A549 treated with CORT108297 at 1 μM for 4 hours (cell line): ENCODE results near the gene ZFPL1. TPM values are rescaled to one million over a fixed set of nuclear protein-coding genes. Genes with fewer than 3 reads are reported as not detected.

Experiments used
- total RNA-seq: library from RNA; stranded (reverse); fragments of 200-300 nt; extraction: Qiagen RNA extraction; gene quantifications from 5 replicates; pipeline ENCODE4 v1.2.3, GENCODE V29; 2022

ZFPL1 gene
- 32.3 to 35.1 TPM (median 33.5 TPM) in 5 replicates for total RNA-seq

DNA sequence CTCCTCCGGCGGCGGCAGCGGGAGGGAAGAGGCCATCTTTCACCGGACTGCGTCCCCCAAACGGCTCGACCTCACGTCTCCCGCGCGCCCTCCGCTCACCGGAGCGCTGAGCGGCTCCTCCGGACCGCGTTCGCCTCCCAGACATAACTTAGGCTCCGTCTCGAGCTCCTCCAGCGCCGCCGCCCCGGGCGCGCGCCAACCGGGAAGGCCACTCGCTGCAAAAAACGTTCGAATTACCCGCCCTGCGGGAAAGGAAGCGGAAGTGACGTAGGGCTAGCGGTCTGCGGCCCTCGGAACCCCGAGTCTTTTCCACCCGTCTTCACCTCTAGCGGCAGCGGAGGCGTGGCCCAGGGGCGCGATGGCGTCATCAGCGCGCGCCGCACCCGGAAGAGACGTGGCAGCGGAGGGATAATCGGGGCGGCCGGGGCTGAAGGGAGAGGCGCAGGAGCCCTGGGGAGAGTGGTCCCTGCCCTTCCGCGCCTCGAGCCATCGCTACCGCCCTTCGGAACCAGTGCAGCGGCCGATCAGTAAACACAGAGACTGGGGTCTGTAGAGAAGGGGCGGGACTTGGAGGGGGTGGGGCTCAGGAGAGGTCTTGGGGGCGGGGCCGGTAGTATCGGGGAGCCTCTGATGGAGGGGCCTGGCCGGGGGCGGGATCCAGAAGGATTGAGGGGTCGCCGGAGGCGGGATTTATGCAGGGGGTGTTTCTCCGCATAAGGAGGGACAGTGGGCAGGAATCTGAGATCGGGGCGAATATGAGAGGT lies at the start of gene ZFPL1, which contains the start of gene CDCA5:
Gene ZFPL1, plus strand, starts transcription at position 389 of the 764 bp plus-strand sequence. CDS start 477 bp downstream, outside the sequence.
Gene CDCA5, minus strand, starts transcription at position 207 of the 764 bp plus-strand sequence. Its CDS starts 62 bp downstream, at position 145.

DNA sequence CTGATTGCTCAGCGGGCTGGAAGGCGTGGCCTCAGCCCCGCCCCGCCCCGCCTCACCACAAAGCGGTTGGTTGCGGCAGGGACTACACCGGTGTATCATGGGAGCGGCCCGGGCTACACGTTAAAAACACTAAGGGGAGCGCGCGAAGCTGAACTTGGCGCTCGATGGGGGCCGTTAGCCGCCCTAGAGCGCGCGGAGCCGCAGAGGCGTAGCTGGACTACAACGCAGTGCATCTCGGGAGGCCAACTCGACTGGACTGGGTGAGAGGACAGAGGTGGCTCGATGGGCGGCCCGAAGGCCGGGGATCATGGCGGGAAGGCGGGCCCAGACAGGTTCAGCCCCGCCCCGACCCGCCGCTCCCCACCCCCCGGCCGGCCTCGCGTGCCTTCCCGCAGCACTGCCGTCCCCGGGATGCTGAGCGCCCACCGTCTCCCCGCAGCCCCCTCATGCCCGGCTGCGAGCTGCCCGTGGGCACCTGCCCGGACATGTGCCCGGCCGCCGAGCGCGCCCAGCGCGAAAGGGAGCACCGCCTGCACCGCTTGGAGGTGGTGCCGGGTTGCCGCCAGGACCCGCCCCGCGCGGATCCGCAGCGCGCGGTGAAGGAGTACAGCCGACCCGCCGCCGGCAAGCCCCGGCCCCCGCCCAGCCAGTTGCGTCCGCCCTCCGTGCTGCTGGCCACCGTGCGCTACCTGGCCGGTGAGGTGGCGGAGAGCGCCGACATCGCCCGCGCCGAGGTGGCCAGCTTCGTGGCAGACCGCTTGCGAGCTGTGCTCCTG lies 43.0 kb upstream of the ZFPL1 start, which contains the start of gene SAC3D1:
Gene SAC3D1, plus strand, starts transcription at position 364 of the 776 bp plus-strand sequence. Its CDS starts 83 bp downstream, at position 447.

DNA sequence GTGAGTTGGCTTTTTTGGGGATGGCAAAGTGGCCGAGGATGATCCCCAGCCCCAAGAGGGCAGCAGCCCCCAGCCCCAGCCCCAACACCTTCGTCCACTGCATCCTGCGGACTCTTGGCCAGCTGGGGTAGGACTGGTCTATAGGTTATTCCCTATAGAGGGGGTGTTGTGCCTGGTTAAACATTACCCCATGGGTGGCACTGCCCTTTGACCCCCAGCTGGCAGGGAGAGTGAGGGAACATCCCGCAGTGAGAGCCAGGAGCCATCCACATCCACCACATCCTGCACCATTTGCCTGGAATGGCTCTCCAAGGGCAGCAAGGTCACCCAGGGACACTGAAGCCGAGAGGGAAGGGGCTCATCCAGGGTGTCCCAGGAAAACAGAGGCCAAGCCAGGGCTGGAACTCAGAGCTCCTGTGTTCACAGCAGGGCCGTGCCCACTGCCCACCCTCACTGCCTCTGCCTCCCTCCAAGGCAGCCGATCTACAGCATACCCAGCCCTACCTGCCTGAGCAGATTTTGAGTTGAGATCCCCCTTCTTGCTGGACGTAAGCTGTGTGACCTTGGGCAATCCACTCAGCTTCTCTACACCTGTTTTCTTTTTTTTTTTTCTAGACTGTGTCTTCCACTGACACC lies 25.5 kb upstream of the ZFPL1 start, which contains the start of gene NAALADL1:
Gene NAALADL1, minus strand, starts transcription at position 135 of the 636 bp plus-strand sequence. Its CDS starts 32 bp downstream, at position 103.

DNA sequence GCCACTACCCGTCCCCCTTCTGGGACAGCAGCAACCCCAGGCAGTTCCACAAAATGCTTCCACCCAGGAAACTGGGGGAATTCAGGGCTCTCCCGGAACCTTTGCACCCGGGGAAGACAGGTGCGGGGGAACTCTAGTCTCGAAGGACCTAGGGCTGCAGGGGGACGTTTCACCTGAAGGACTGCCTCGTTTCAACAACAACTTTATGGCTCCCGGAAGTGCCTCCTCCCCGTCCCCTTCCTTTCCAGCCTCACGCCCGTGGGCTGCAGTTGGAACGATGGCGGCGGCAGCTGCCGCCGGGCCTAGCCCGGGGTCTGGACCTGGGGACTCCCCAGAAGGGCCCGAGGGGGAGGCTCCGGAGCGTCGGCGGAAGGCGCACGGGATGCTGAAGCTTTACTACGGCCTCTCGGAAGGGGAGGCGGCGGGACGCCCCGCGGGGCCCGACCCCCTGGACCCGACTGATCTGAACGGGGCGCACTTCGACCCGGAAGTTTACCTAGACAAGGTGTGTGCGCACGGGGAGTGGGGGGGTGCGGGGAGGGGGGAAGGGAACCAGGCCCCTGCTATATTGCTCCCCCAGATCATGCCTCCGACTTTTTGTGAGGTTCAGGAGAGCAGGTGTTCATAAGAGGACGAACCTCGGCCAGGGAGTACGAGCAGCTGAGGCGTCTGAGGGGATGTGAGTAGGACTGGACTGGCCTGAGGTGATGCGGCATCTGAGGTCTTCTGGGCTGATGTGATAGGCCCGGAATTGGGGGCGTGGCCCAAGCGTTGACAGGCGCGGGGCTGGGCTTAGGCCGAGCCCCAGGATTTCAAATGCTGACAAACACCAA lies 12.2 kb downstream of the ZFPL1 start, which contains the start of gene VPS51:
Gene VPS51, plus strand, starts transcription at position 241 of the 833 bp plus-strand sequence. Its CDS starts 37 bp downstream, at position 278.

DNA sequence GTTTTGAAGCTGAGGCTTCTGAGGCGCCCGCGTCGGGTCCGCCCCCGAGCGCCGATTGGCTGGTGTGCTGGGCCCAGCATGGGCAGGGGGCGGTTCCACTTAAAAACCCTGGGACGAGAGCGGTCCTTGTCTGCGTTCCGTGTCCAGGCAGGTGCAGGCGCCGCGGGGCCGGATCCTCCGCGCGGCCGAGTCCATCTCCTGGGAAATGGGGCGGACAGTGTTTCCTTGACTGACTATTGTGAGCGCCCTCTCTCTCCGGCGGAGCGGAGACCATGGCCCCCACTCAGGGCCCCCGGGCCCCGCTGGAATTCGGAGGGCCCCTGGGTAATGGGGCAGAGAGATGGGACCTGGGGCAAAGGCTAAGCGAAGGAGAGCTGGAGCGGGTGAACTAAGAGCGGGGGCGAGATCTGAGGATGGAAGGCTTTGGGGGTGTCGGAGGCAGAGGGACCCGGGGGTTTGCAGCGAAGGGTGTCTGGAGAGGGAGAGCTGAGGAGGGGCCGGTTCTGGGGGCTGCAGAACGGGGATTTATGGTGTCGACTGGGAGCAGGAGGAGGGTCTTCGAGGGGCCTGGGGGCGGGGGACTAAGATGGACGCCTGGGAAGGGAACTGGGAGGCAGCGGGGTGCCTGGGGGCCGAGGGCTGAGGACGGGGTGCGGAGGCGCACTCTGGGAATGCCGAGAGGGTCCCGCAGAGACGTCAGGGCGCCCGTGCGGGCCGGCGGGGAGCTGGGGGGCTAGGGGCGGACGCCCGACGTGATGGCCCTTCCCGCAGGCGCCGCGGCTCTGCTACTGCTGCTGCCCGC lies 27.9 kb downstream of the ZFPL1 start, which contains the start of gene TM7SF2:
Gene TM7SF2, plus strand, starts transcription at position 129 of the 802 bp plus-strand sequence. Its CDS starts 144 bp downstream, at position 273.

DNA sequence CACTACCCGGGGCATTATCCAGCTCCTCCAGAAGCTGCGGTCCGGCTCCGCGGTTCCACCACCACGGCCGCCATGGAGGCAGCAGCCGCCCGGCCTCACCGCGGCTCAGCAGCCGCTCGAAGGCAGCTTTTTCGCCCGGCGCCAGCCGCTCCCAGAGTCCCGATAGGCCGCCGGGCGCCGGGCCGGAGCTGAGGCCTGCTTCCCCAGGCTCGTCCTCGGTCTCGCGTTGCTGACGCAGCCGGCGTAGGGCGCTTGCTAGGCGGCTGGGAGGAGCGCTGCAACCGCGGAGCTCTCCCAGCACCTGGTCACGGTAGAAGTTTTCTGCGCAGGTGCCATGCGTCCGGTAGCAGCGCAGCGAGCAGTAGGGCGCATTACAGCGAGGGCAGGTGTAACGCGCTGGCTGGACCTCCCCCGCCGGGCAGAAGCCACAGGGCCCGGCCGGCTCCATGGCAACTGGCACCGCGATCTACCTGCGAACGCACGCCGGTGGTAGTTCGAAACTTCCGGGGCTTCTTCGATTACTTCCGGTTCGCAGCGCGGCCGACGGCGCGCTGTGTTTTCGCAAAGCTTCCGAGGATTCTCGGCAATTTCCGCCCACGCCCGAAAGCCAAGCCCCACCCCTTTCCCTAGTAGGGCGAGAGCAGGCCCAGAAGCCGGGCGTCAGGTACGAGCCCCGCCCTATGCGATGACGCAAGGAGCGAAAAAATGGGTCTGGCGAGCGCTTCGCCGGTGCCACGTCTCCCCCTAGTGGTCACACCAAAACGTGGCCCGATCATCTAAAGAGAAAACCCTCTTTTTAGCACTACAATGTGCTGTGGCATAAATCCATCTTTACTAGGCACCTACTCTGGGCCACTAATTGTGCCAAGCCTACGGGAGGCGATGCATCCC lies 33.4 kb downstream of the ZFPL1 start, which contains the start of gene ZNHIT2:
Gene ZNHIT2, minus strand, starts transcription at position 496 of the 891 bp plus-strand sequence. Its CDS starts 48 bp downstream, at position 448.

DNA sequence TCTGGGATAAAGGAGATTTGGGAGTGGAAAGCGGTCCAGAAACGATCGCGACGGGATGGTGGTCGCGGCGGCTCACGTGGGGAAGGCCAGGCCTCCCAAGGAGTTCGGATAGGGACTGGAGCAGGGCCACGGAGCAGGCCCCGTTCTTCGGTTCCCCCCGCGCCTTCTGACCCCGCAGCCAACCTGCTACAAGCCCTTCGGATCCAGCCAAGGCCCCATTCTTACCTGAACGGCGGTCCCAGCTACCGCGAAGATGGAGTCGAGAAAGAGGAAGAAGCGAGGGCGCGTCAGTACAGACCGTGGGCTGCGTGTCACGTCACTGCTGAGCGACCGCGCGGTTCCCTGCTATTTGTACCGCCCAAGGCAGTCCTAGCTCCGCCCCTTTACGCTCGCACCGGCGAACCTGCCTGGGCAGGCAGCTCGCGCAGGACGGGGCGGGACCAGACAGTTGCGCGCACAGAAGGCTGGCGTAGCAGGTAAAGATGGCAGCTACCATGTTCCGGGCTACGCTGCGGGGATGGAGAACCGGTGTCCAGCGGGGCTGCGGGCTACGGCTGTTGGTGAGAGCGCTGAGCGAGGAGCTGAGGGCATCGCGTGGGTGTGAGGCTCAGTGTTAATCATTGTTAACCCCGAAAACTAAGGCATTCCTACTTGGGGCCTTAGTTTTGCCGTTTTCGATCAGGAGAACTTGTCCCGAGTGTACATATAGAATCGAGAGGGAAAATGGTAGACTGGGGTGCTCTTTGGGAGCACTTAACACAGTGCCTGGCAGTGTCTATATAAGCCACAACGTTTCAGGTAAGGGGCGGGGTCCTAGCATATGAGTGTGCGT lies 38.1 kb downstream of the ZFPL1 start, which contains the start of the genes FAU and MRPL49:
Gene FAU, minus strand, starts transcription at position 270 of the 832 bp plus-strand sequence. CDS start 321 bp downstream, outside the sequence.
Gene MRPL49, plus strand, starts transcription at position 457 of the 832 bp plus-strand sequence. Its CDS starts 26 bp downstream, at position 483.

DNA sequence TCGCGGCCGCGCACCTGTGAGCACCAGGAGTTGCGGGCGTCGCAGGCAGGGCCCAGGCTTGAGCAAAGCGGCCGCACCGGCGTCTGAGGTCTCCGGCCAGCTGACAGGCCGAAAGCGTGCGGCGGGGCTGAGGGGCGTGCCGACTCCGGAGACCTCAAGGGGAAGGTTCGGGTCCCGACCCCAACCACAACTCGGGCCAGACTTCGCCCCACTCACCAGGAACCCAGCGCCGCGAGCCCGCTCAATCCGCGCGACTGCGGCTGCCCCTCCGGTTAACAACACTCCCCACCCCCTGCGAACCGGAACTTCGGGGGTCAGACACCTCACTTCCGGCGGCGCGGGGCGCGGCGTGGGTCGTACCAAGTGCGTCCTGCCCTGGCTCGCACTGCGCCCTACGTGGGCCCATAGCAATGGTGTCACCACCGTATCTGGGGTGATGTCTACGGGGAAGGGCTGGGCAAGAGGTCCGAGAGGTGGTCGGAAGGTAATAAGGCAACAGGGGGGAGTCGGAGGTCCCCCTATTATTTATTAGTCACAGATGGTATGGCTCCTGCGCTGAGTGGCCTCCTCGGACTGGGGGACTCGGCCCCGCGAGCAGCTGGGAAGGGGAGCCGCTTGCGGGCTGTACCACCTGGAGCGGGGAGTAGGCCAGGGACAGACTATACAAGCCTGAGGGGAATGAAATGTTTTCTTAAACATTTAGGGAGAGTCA lies 50.4 kb downstream of the ZFPL1 start, which contains the start of gene SYVN1:
Gene SYVN1, minus strand, starts transcription at position 280 of the 712 bp plus-strand sequence. CDS start 918 bp downstream, outside the sequence.

Other genes with a start within 250 kb of the ZFPL1 start
- 1.0 to 3.0 TPM (median 1.8 TPM) in 5 replicates for gene CDC42BPG, start 239.6 kb upstream of the ZFPL1 start, total RNA-seq
- 98.0 to 142 TPM (median 132 TPM) in 5 replicates for gene EHD1, start 205.6 kb upstream of the ZFPL1 start, total RNA-seq
- 12.4 to 25.1 TPM (median 23.4 TPM) in 5 replicates for gene ATG2A, start 167.0 kb upstream of the ZFPL1 start, total RNA-seq
- gene PPP2R5B, start 159.5 kb upstream of the ZFPL1 start, total RNA-seq = 4.5 to 6.9 TPM (median 4.9 TPM) in 5 replicates
- gene GPHA2, start 148.3 kb upstream of the ZFPL1 start, total RNA-seq = not detected in 5 replicates
- gene MAJIN, start 112.1 kb upstream of the ZFPL1 start, total RNA-seq = not detected in 5 replicates
- 0.74 to 1.0 TPM (median 0.96 TPM) in 5 replicates for gene BATF2, start 87.3 kb upstream of the ZFPL1 start, total RNA-seq
- 167 to 196 TPM (median 191 TPM) in 5 replicates for gene ARL2, start 70.1 kb upstream of the ZFPL1 start, total RNA-seq
- gene SNX15, start 56.8 kb upstream of the ZFPL1 start, total RNA-seq = 20.7 to 25.8 TPM (median 23.6 TPM) in 5 replicates
- gene SAC3D1, start 43.0 kb upstream of the ZFPL1 start, total RNA-seq = 33.4 to 59.7 TPM (median 56.5 TPM) in 5 replicates
- gene NAALADL1, start 25.7 kb upstream of the ZFPL1 start, total RNA-seq = 0.03 TPM in 1 of 5 replicates, not detected in the others
- gene CDCA5, start 182 bp upstream of the ZFPL1 start, total RNA-seq = 56.7 to 72.8 TPM (median 69.2 TPM) in 5 replicates
- gene VPS51, start 12.0 kb downstream of the ZFPL1 start, total RNA-seq = 50.1 to 57.1 TPM (median 54.1 TPM) in 5 replicates
- gene TM7SF2, start 27.6 kb downstream of the ZFPL1 start, total RNA-seq = 4.2 to 8.3 TPM (median 6.2 TPM) in 5 replicates
- gene ZNHIT2, start 33.5 kb downstream of the ZFPL1 start, total RNA-seq = 13.2 to 25.1 TPM (median 24.8 TPM) in 5 replicates
- 801 to 1,074 TPM (median 1,010 TPM) in 5 replicates for gene FAU, start 37.9 kb downstream of the ZFPL1 start, total RNA-seq
- gene MRPL49, start 38.1 kb downstream of the ZFPL1 start, total RNA-seq = 72.1 to 80.3 TPM (median 75.3 TPM) in 5 replicates
- 30.5 to 45.9 TPM (median 41.9 TPM) in 5 replicates for gene SYVN1, start 50.3 kb downstream of the ZFPL1 start, total RNA-seq
- not detected in 5 replicates for gene SPDYC, start 86.0 kb downstream of the ZFPL1 start, total RNA-seq
- 97.2 to 123 TPM (median 115 TPM) in 5 replicates for gene CAPN1, start 97.7 kb downstream of the ZFPL1 start, total RNA-seq
- 13.4 to 15.9 TPM (median 15.1 TPM) in 5 replicates for gene POLA2, start 177.7 kb downstream of the ZFPL1 start, total RNA-seq
- gene CDC42EP2, start 230.6 kb downstream of the ZFPL1 start, total RNA-seq = 13.4 to 21.3 TPM (median 16.9 TPM) in 5 replicates
- 39.4 to 46.7 TPM (median 40.4 TPM) in 5 replicates for gene DPF2, start 249.6 kb downstream of the ZFPL1 start, total RNA-seq